Lower leg skin (tissue), 4 donors: ENCODE data around the gene CYP2A7. TPM values are rescaled to one million over a fixed set of nuclear protein-coding genes. Genes with fewer than 3 reads are reported as not detected.
"Not testable (repeated sequence)": the region's sequence is repeated elsewhere in the genome, so short reads cannot be mapped to it uniquely, and the experiment has no call there.

ENCODE experiments used
- DNase-seq, 2 donors: peaks; one replicate each; pipeline ENCODE4 v3.0.0-alpha.2; 2019; ENCODE audit warnings: low spot score in 2 of 2
- H3K4me3 ChIP-seq: fragments of 200-600 bp; sonication (generic); 2 replicates; pipeline ENCODE4 v1.5.1; 2017; ENCODE audit warnings: mild to moderate bottlenecking, low read depth; ENCODE audit not compliant: poor library complexity, severe bottlenecking
- CTCF ChIP-seq, 3 donors: fragments of 450-650 bp; IDR thresholded peaks; one replicate each; pipeline ENCODE4 v1.5.1; 2016; ENCODE audit warnings: antibody characterized with exemption in 3 of 3, mild to moderate bottlenecking in 3 of 3, moderate library complexity in 2 of 3
- POLR2A ChIP-seq, 2 donors: fragments of 450-650 bp; IDR thresholded peaks; one replicate each; pipeline ENCODE4 v1.6.1; 2016 to 2017; ENCODE audit warnings: antibody characterized with exemption in 2 of 2, mild to moderate bottlenecking in 1 of 2, moderate library complexity in 1 of 2
- WGBS, 2 donors: methylation state at CpG; one replicate each; pipeline ENCODE4 v1.1.5; 2018; 5-methylcytosine and 5-hydroxymethylcytosine counted together
- intact Hi-C: fragments of 100-400 bp; cut with DNase I; formaldehyde crosslinking; loops from one replicate; pipeline ENCODE4 v1.15.0; 2023; ENCODE audit warnings: low total_unique reads
- total RNA-seq, 4 donors: library from RNA; depleted of rRNA; stranded (reverse); fragments of >200 nt; gene quantifications; one replicate each; pipeline ENCODE4 v1.1.0, GENCODE V29; 2016

CYP2A7 gene
- total RNA-seq, 4 donors from 2014 or later, result not detected

- DNase-seq, result no peak
- TF ChIP-seq POLR2A (IDR thresholded peaks at IDR 0.05) (no peak), CTCF (IDR thresholded peaks at IDR 0.05) (no peak)
Observed at GRCh38 chr19:40921005-40921897, 39.2 kb upstream of the CYP2A7 start.

GRCh38 chr19:40920300-40921004 lies 38.4 kb upstream of the CYP2A7 start:
- no peak overlapping the region for H3K4me3 ChIP-seq
- DNase-seq, result no peak
- 88 to 90% methylated on average over 4 of the region's 4 CpGs for WGBS, 2 donors
- TF ChIP-seq CTCF (IDR thresholded peaks at IDR 0.05), result no peak
- no peak for TF ChIP-seq POLR2A (IDR thresholded peaks at IDR 0.05)
- intact Hi-C loops, result no loop called here

More at GRCh38 chr19:40921005-40921897, 39.2 kb upstream of the CYP2A7 start:
- WGBS, 2 donors, result 58 to 64% methylated on average over 9 of the region's 9 CpGs
- intact Hi-C loops, result no loop called here
- H3K4me3 ChIP-seq, result no peak overlapping the region

- 86 to 89% methylated on average over 7 of the region's 7 CpGs for WGBS, 2 donors
- intact Hi-C loops, H3K4me3 ChIP-seq, DNase-seq: not testable (repeated sequence)
Observed at GRCh38 chr19:40919530-40920299, 37.7 kb upstream of the CYP2A7 start.

- H3K4me3 ChIP-seq, intact Hi-C loops, DNase-seq: not testable (repeated sequence)
- WGBS, 2 donors, result 38 to 61% methylated on average over 2 of the region's 2 CpGs
Observed at GRCh38 chr19:40918303-40918702, 36.3 kb upstream of the CYP2A7 start.

- WGBS, 2 donors, result 6 to 62% methylated on average over 6 of the region's 6 CpGs
- H3K4me3 ChIP-seq, result no peak overlapping the region
- TF ChIP-seq POLR2A (IDR thresholded peaks at IDR 0.05), result no peak
- no peak for TF ChIP-seq CTCF (IDR thresholded peaks at IDR 0.05)
- no peak for DNase-seq
- intact Hi-C loops, result no loop called here
Observed at GRCh38 chr19:40908976-40909375, 26.9 kb upstream of the CYP2A7 start.

- TF ChIP-seq POLR2A (IDR thresholded peaks at IDR 0.05) (no peak), CTCF (IDR thresholded peaks at IDR 0.05) (no peak)
- DNase-seq, result no peak
- intact Hi-C loops, result no loop called here
- H3K4me3 ChIP-seq, result no peak overlapping the region
- WGBS, 2 donors, result 7 to 30% methylated on average over 21 of the region's 21 CpGs
Observed at GRCh38 chr19:40907968-40908735, 26.1 kb upstream of the CYP2A7 start.
